Testis (tissue), 3 donors: ENCODE data around the gene IL12RB2. TPM values are rescaled to one million over a fixed set of nuclear protein-coding genes. Genes with fewer than 3 reads are reported as not detected.

Experiments used
- DNase-seq: peaks from one replicate; pipeline ENCODE4 v3.0.0-alpha.2; 2019
- H3K27ac ChIP-seq, 2 donors: fragments of 200-600 bp; sonication (generic); one replicate each; pipeline ENCODE4 v1.5.1; 2019
- H3K27me3 ChIP-seq: fragments of 200-600 bp; sonication (generic); one replicate; pipeline ENCODE4 v1.5.1; 2019
- H3K36me3 ChIP-seq: fragments of 200-600 bp; sonication (generic); one replicate; pipeline ENCODE4 v1.5.1; 2017; ENCODE audit warnings: low read depth; ENCODE audit errors: missing control alignments
- H3K4me1 ChIP-seq: fragments of 200-600 bp; sonication (generic); one replicate; pipeline ENCODE4 v1.5.1; 2019
- H3K4me3 ChIP-seq, 2 donors: fragments of 200-600 bp; sonication (generic); one replicate each; pipeline ENCODE4 v1.5.1; 2017 to 2019
- H3K9me3 ChIP-seq: fragments of 200-600 bp; sonication (generic); one replicate; pipeline ENCODE4 v1.5.1; 2017
- CTCF ChIP-seq, 3 experiments: fragments of 450-650 bp in 2 of 3; fragments of 200-600 bp in 1 of 3; sonication (generic) in 1 of 3; IDR thresholded peaks; one replicate each; pipeline ENCODE4 v1.5.1; 2016 to 2019; ENCODE audit warnings: antibody characterized with exemption in 3 of 3, mild to moderate bottlenecking in 2 of 3, moderate library complexity in 1 of 3
- POLR2A ChIP-seq: fragments of 450-650 bp; IDR thresholded peaks from one replicate; pipeline ENCODE4 v1.6.1; 2017; ENCODE audit warnings: antibody characterized with exemption, mild to moderate bottlenecking, moderate library complexity
- WGBS, 2 donors: methylation state at CpG; one replicate each; pipeline ENCODE4 v1.1.5; 2018; 5-methylcytosine and 5-hydroxymethylcytosine counted together
- intact Hi-C: fragments of 100-400 bp; cut with DNase I; formaldehyde crosslinking; loops from one replicate; pipeline ENCODE4 v1.15.1; 2023; ENCODE audit warnings: low total_unique reads
- polyA plus RNA-seq: library from polyadenylated mRNA; stranded (reverse); fragments of 350-450 nt; fragmentation: Illumina TruSeq; extraction: RNeasy Lipid Tissue Mini Kit (QIAGEN cat#74804); gene quantifications from one replicate; pipeline ENCODE4 v1.2.3, GENCODE V29; 2014; ENCODE audit warnings: low read depth, low replicate concordance; ENCODE audit not compliant: insufficient read depth
- total RNA-seq, 2 donors: library from RNA; depleted of rRNA; stranded (reverse); fragments of >200 nt; gene quantifications; one replicate each; pipeline ENCODE4 v1.2.3, GENCODE V29; 2016

Gene IL12RB2
- total and polyA plus RNA-seq, 3 donors from 2014 or later, result 1.9 to 2.6 (median 2.1) TPM

GRCh38 chr1:67348586-67349252, 41.0 kb downstream of the IL12RB2 start:
- Histone ChIP-seq H3K27ac (no peak overlapping the region), H3K9me3 (no peaks in the 10 kb centered on the region), H3K36me3 (no peaks in the 10 kb centered on the region), H3K4me1 (no peaks in the 10 kb centered on the region), H3K27me3 (no peaks in the 10 kb centered on the region), H3K4me3 (no peak overlapping the region)
- no peak for TF ChIP-seq POLR2A
- TF ChIP-seq CTCF (IDR thresholded peaks at IDR 0.05), result no peak
- WGBS, 2 donors, result 78 to 87% methylated on average over 6 of the region's 6 CpGs
- intact Hi-C loops, result loop anchor here (5.0 kb wide), 1 partner anchor 154 kb away; no protein-coding TSS in a partner anchor
- DNase-seq, result no peak

- intact Hi-C loops, result no loop called here
- Histone ChIP-seq H3K4me1 (no peaks in the 10 kb centered on the region), H3K27me3 (no peaks in the 10 kb centered on the region), H3K4me3 (no peak overlapping the region), H3K36me3 (no peaks in the 10 kb centered on the region), H3K27ac (no peak overlapping the region), H3K9me3 (no peaks in the 10 kb centered on the region)
- no peak for TF ChIP-seq POLR2A
- TF ChIP-seq CTCF (IDR thresholded peaks at IDR 0.05), result no peak
- no peak for DNase-seq
- 71 to 87% methylated on average over 2 of the region's 2 CpGs for WGBS, 2 donors
Measured at GRCh38 chr1:67350783-67351182, 43.1 kb downstream of the IL12RB2 start.

- Histone ChIP-seq H3K9me3 (no peaks in the 10 kb centered on the region), H3K27me3 (no peaks in the 10 kb centered on the region), H3K4me1 (no peaks in the 10 kb centered on the region), H3K4me3 (no peak overlapping the region), H3K27ac (no peak overlapping the region), H3K36me3 (no peaks in the 10 kb centered on the region)
- no peak for DNase-seq
- no peak for TF ChIP-seq CTCF (IDR thresholded peaks at IDR 0.05)
- no peak for TF ChIP-seq POLR2A
- intact Hi-C loops, result no loop called here
Measured at GRCh38 chr1:67352211-67352610, 44.5 kb downstream of the IL12RB2 start.

GRCh38 chr1:67355745-67356424, 48.2 kb downstream of the IL12RB2 start:
- DNase-seq, result no peak

More at GRCh38 chr1:67355745-67356424, 48.2 kb downstream of the IL12RB2 start:
- no peak overlapping the region for H3K27ac ChIP-seq
- TF ChIP-seq CTCF (IDR thresholded peaks at IDR 0.05) (no peak), POLR2A (no peak)
- WGBS, 2 donors, result 72 to 81% methylated on average over 3 of the region's 3 CpGs
- no peak overlapping the region for H3K4me3 ChIP-seq
- no peaks in the 10 kb centered on the region for H3K4me1 ChIP-seq
- no peaks in the 10 kb centered on the region for H3K9me3 ChIP-seq
- H3K27me3 ChIP-seq, result no peaks in the 10 kb centered on the region
- H3K36me3 ChIP-seq, result no peaks in the 10 kb centered on the region
- intact Hi-C loops, result no loop called here
